GM04504 (cell line): ENCODE results near the gene BBOF1.

ENCODE experiments used
- DNase-seq: peaks from one replicate; pipeline ENCODE4 v3.0.0-alpha.2; 2012; ENCODE audit warnings: low read depth

Gene BBOF1

GRCh38 chr14:74034572-74034971 is 15.4 kb downstream of the BBOF1 start:
- DNase-seq: no peak

GRCh38 chr14:74035556-74035955 is 16.4 kb downstream of the BBOF1 start:
- no peak for DNase-seq

GRCh38 chr14:74038020-74038859 is 19.1 kb downstream of the BBOF1 start:
- peak; percentile 24 for DNase-seq

- DNase-seq: no peak
Observed at GRCh38 chr14:74042296-74042695, 23.1 kb downstream of the BBOF1 start.

GRCh38 chr14:74045522-74045921 is 26.4 kb downstream of the BBOF1 start:
- DNase-seq: no peak

- DNase-seq: no peak
Observed at GRCh38 chr14:74048281-74048680, 29.1 kb downstream of the BBOF1 start.

- DNase-seq: no peak
Observed at GRCh38 chr14:74049876-74050495, 30.8 kb downstream of the BBOF1 start.

- no peak for DNase-seq
Observed at GRCh38 chr14:74062809-74063150, 43.6 kb downstream of the BBOF1 start.

GRCh38 chr14:74064426-74064825 is 45.3 kb downstream of the BBOF1 start:
- no peak for DNase-seq

GRCh38 chr14:74064883-74065282 is 45.7 kb downstream of the BBOF1 start:
- DNase-seq: no peak

- DNase-seq: no peak
Observed at GRCh38 chr14:74065746-74066575, 46.8 kb downstream of the BBOF1 start.

GRCh38 chr14:74077401-74077800 is 58.3 kb downstream of the BBOF1 start:
- DNase-seq: no peak

- no peak for DNase-seq
Observed at GRCh38 chr14:74080820-74081460, 61.8 kb downstream of the BBOF1 start.

- no peak for DNase-seq
Observed at GRCh38 chr14:74081491-74081890, 62.3 kb downstream of the BBOF1 start.

GRCh38 chr14:74083161-74083560 is 64.0 kb downstream of the BBOF1 start:
- no peak for DNase-seq

GRCh38 chr14:74083784-74084276 is 64.7 kb downstream of the BBOF1 start:
- no peak for DNase-seq

GRCh38 chr14:74084277-74085046 is 65.3 kb downstream of the BBOF1 start, which contains the start of the genes ALDH6A1 and LIN52:
Gene ALDH6A1 (minus strand): TSS chr14:74084453. CDS start chr14:74084394, 59 bp downstream.
Gene LIN52 (plus strand): TSS chr14:74084956. CDS start chr14:74084975, 19 bp downstream.
- peak; percentile 100 for DNase-seq

GRCh38 chr14:74085047-74085637 is 66.0 kb downstream of the BBOF1 start:
- DNase-seq: peak; percentile 21

GRCh38 chr14:74085828-74086227 is 66.7 kb downstream of the BBOF1 start:
- DNase-seq: no peak

- no peak for DNase-seq
Observed at GRCh38 chr14:74089251-74090020, 70.3 kb downstream of the BBOF1 start.
